Uterus (tissue), 2 donors: ENCODE results near the gene ALG2.

ENCODE experiments used
- POLR2A ChIP-seq, 2 donors: fragments of 450-650 bp; IDR thresholded peaks; one replicate each; pipeline ENCODE4 v1.6.1; 2016; ENCODE audit warnings: antibody characterized with exemption in 2 of 2, mild to moderate bottlenecking in 1 of 2, moderate library complexity in 1 of 2
- TF ChIP-seq, protein P1 (sequence below), 4 experiments: fragments of 200-600 bp in 2 of 4; fragments of 450-650 bp in 2 of 4; sonication (generic) in 2 of 4; IDR thresholded peaks; one replicate each; pipeline ENCODE4 v1.5.1; 2016 to 2019; ENCODE audit warnings: antibody characterized with exemption in 4 of 4, mild to moderate bottlenecking in 2 of 4, moderate library complexity in 1 of 4

DNA sequence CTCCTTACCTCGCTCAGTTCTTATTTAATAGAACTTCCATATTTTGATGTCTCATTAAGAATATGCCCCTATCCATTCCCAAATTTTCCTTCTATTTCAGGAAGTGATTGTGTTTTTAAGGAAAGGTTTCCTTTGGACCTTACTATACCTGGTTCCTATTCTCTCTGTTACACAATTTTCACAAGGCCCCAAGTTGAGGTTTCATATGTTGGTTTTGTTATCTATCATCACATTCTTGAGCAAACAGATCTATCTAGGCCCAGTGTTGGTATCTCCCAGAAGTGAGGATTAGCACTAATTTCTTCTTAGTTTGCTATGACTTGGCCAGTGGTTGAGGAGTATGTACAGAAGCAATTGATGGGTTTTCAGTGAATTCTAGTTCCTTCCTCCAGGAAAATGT, 41.5 kb downstream of the ALG2 start:
- TF ChIP-seq, protein P1, sequence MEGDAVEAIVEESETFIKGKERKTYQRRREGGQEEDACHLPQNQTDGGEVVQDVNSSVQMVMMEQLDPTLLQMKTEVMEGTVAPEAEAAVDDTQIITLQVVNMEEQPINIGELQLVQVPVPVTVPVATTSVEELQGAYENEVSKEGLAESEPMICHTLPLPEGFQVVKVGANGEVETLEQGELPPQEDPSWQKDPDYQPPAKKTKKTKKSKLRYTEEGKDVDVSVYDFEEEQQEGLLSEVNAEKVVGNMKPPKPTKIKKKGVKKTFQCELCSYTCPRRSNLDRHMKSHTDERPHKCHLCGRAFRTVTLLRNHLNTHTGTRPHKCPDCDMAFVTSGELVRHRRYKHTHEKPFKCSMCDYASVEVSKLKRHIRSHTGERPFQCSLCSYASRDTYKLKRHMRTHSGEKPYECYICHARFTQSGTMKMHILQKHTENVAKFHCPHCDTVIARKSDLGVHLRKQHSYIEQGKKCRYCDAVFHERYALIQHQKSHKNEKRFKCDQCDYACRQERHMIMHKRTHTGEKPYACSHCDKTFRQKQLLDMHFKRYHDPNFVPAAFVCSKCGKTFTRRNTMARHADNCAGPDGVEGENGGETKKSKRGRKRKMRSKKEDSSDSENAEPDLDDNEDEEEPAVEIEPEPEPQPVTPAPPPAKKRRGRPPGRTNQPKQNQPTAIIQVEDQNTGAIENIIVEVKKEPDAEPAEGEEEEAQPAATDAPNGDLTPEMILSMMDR (IDR thresholded peaks at IDR 0.05) = no peak
- no peak for TF ChIP-seq POLR2A (IDR thresholded peaks at IDR 0.05)
